ENCODE results near the gene OPA3.
A peak's percentile ranks its signal among the peaks of the same experiment; 100 is the strongest.

Gene OPA3

DNA sequence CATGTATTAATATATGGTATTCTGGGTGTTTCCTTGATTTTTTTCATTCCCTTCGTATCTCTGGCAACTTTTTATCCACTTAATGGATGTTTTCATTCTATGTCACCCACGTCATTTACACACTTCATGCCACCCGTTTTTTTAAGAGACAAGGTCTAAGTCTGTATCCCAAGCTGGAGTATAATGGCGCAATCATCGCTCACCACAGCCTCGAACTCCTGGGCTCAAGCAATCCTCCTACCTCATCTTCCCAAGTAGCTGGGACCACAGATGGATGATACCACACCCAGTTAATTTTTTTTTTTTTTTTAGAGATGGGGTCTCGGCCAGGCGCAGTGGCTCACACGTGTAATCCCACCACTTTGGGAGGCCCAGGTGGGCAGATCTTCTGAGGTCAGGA, 80.7 kb downstream of the OPA3 start:
- peak overlapping the region in 2 of 3 experiments; percentile 2 to 26 for H3K4me3 Mint-ChIP-seq
- no peaks in the 10 kb centered on the region for H3K36me3 Mint-ChIP-seq (ENCODE audit: low read depth)
- H3K27me3 Mint-ChIP-seq (ENCODE audit: low read depth), result peaks cover 39% of the 10 kb centered on the region
- H3K27ac Mint-ChIP-seq, result no peak overlapping the region
- H3K4me1 Mint-ChIP-seq, result peaks cover 17% of the 10 kb centered on the region
- TF ChIP-seq, protein P1, sequence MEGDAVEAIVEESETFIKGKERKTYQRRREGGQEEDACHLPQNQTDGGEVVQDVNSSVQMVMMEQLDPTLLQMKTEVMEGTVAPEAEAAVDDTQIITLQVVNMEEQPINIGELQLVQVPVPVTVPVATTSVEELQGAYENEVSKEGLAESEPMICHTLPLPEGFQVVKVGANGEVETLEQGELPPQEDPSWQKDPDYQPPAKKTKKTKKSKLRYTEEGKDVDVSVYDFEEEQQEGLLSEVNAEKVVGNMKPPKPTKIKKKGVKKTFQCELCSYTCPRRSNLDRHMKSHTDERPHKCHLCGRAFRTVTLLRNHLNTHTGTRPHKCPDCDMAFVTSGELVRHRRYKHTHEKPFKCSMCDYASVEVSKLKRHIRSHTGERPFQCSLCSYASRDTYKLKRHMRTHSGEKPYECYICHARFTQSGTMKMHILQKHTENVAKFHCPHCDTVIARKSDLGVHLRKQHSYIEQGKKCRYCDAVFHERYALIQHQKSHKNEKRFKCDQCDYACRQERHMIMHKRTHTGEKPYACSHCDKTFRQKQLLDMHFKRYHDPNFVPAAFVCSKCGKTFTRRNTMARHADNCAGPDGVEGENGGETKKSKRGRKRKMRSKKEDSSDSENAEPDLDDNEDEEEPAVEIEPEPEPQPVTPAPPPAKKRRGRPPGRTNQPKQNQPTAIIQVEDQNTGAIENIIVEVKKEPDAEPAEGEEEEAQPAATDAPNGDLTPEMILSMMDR (IDR thresholded peaks at IDR 0.05; ENCODE audit: unreplicated experiment in 3 of 3), result no peak
- no peaks in the 10 kb centered on the region for H3K9me3 Mint-ChIP-seq

GRCh38 chr19:45502111-45502510, 82.5 kb downstream of the OPA3 start:
- H3K27me3 Mint-ChIP-seq (ENCODE audit: low read depth), result peaks cover 56% of the 10 kb centered on the region
- no peak overlapping the region for H3K27ac Mint-ChIP-seq
- no peaks in the 10 kb centered on the region for H3K9me3 Mint-ChIP-seq
- H3K36me3 Mint-ChIP-seq (ENCODE audit: low read depth), result no peaks in the 10 kb centered on the region
- TF ChIP-seq, protein P1 (IDR thresholded peaks at IDR 0.05; ENCODE audit: unreplicated experiment in 3 of 3), result no peak
- H3K4me1 Mint-ChIP-seq, result peaks cover 24% of the 10 kb centered on the region
- H3K4me3 Mint-ChIP-seq, result peak overlapping the region in 1 of 3 experiments; percentile 27

DNA sequence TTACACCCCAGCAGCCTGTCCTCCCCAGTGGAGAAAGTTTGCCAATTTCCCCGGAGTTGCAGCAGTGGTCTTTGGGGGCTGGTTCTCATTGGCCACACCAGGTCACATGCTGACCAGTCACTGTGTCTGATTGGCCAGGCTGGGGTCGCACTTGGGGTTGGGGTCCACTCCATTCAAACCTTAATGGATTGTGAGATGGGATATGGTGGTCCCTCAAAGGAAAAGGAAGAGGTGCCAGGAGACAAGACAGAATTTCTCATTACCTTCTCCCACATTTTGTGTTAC, 82.9 kb downstream of the OPA3 start:
- Mint-ChIP-seq H3K36me3 (ENCODE audit: low read depth) (no peaks in the 10 kb centered on the region), H3K9me3 (no peaks in the 10 kb centered on the region), H3K27ac (no peak overlapping the region), H3K4me3 (no peak overlapping the region), H3K27me3 (ENCODE audit: low read depth) (peaks cover 59% of the 10 kb centered on the region), H3K4me1 (peaks cover 28% of the 10 kb centered on the region)
- TF ChIP-seq, protein P1 (IDR thresholded peaks at IDR 0.05; ENCODE audit: unreplicated experiment in 3 of 3), result no peak

DNA sequence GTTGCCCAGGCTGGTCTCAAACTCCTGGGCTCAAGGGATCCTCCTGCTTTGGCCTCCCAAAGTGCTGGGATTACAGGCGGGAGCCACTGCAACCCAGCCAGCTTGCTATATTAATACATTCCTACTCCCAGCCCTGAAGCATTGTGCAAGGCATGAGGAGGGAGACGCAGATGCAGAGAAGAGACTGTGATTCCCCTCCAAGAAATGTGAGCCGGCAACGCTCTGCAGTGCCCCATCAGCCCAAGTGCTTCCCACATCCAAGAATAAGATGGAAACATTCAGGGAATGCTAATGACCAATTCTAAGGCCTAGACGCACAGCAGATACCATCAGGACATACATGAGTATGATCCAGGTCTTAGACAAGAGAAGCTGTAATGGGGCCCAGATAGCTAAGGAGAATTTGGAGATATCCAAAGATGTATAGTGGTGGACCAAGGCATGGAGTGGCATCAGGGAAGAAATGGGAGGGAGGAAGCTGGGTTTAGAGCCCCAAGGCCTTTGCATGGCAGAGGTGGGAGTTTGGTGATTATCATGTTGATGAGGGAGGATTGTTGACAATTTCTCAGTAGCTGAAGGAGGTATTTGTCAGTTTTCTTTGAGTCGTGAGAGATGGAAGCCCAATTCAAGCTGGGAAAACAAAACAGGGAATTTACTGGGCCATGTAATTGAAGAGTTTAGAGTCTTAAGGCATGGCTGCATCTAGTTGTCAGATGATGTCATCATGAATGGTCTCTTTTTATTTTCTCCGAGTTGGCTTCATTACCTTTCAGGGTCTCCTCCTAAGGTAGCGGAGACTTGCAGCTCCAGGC, 83.5 kb downstream of the OPA3 start:
- Mint-ChIP-seq H3K27me3 (ENCODE audit: low read depth) (peaks cover 57% of the 10 kb centered on the region), H3K4me3 (peak overlapping the region in 1 of 3 experiments; percentile 35), H3K9me3 (no peaks in the 10 kb centered on the region), H3K27ac (no peak overlapping the region), H3K36me3 (ENCODE audit: low read depth) (no peaks in the 10 kb centered on the region), H3K4me1 (peaks cover 28% of the 10 kb centered on the region)
- TF ChIP-seq, protein P1 (IDR thresholded peaks at IDR 0.05; ENCODE audit: unreplicated experiment in 3 of 3), result no peak

- Mint-ChIP-seq H3K36me3 (ENCODE audit: low read depth) (no peaks in the 10 kb centered on the region), H3K9me3 (no peaks in the 10 kb centered on the region), H3K4me1 (peaks cover 28% of the 10 kb centered on the region), H3K27ac (no peak overlapping the region), H3K4me3 (peak overlapping the region; percentile 30 to 50 (median 33)), H3K27me3 (ENCODE audit: low read depth) (peaks cover 67% of the 10 kb centered on the region)
- TF ChIP-seq, protein P1 (IDR thresholded peaks at IDR 0.05; ENCODE audit: unreplicated experiment in 3 of 3), result no peak
These were observed 85.1 kb downstream of the OPA3 start for GRCh38 chr19:45499196-45500180.

Measured in nephron (organoid).